DMS53 (cell line): ENCODE measurements around the gene CCDC121.
A peak's percentile ranks its signal among the peaks of the same experiment; 100 is the strongest.

Source experiments
- DNase-seq: peaks from one replicate; lab custom pipeline; 2025; lab: John Stamatoyannopoulos, UW

Gene CCDC121, protein sequence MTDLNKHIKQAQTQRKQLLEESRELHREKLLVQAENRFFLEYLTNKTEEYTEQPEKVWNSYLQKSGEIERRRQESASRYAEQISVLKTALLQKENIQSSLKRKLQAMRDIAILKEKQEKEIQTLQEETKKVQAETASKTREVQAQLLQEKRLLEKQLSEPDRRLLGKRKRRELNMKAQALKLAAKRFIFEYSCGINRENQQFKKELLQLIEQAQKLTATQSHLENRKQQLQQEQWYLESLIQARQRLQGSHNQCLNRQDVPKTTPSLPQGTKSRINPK

DNA sequence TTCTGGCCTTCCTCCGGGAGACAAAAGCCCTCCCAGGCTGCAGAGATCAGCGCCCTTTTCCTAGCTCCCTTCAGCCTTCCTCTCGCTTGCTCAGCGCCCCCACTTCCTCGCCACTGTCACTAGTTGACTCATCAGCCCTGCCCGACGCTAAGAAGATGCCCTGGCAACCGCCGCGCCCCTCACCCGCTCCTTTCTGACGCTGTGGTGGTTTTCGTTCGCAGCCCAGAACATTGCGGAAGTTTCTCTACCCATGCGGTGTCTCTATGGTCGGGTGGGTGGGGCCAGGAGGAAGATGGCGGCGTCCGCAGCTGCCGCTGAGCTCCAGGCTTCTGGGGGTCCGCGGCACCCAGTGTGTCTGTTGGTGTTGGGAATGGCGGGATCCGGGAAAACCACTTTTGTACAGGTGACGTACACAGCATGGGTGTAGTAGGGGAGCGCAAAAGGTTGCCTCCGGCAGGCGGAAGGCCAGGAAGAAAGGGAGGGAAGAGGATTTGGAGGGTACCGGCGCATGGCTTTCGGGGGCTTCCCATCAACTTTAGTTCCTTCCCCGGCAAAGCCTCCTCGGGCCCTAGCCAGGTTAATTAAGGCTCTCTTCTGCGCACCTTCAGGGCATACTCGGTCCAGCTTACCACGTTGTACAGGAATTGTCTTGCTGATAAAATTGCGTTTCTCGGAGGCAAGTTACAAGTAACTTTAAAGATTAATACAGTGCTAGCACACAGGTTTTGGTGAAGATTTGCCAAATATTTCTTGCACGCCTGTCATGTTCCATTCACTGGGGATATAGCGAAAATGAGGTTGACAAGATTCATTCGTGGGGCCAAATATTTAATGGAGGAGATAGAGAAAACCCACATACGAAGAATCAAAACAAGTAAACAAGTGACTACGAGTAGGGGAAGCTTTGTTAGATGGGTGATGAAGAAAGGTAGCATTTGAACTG lies at the start of gene CCDC121, which contains the start of gene GPN1:
Gene CCDC121 (minus strand): TSS at position 246 of the 943 bp plus-strand sequence. CDS start 1,213 bp downstream, outside the sequence.
Gene GPN1 (plus strand): TSS at position 284 of the 943 bp plus-strand sequence. CDS start 9 bp downstream, at position 293.
- DNase-seq: peak; percentile 86

DNA sequence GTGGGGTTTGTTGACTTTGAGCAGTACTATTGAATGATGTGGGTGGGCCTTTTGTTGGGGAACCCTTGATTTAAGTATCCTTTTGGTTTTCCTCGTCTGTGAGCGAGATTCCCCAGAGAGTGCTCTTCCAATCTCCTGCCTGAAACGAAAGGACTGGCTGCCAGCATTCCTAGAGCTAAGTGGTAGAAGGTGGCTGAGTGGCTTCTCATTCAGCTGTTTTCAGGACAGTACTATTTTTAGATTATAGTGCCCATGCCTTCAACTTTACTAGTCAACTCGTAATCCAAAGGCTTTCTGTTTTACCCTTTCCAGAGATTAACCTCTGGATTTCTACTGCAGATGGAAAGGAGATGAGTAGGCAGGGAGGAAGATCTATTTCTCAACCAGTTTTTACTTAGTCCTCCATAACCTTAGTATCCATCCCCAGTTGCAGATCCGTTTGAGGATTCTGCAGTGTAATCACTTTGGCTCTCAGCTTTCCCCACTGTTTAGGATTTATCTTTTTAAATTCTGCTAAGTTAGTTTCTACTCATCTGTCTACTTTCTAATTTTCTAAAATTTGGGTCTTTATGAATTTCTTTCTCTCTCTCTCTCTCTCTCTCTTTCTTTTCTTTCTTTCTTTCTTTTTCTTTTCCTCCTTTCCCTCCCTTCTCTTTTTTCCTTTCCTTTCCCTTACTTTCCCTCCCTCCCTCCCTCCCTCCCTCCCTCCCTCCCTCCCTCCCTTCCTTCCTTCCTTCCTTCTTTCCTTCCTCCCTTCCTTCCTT lies 44.1 kb upstream of the CCDC121 start:
- no peak for DNase-seq

DNA sequence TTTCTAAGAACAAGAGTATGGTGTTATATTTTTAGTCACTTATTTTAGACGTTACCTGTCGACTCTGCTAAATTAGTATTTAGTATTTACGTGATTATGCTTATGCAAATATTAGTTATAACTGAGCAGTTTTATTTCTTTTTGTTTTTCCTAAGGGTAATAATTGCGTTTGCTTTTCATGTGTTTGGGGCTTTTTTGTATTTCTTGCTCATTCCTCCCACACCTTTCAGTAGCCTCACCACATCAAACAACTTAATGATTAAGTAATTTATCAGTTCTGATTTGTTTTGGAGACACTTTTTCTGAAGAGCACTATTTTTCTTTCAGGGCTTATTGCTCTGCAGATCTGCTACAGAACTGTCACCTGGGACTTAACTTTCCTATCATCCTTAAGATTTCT lies 42.4 kb upstream of the CCDC121 start:
- no peak for DNase-seq

DNA sequence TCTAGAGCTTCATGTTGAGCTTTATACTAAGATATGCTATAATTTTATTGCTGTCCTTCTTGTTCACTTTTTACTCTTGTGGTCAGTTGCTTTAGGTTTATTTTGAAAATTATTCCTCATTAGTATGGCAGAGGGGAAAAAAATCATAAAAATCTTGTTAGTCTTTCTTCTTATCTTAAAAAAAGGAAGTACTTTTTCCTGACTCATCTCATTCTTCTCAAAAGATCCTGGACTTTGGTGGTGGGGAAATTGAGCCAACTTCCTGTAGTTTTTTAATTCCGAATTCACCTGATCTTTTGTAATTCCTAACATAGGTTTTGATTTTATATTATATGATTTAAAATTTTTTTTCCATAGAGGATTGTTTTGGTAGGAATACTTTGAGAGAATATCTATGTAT lies 38.6 kb upstream of the CCDC121 start:
- DNase-seq: no peak

DNA sequence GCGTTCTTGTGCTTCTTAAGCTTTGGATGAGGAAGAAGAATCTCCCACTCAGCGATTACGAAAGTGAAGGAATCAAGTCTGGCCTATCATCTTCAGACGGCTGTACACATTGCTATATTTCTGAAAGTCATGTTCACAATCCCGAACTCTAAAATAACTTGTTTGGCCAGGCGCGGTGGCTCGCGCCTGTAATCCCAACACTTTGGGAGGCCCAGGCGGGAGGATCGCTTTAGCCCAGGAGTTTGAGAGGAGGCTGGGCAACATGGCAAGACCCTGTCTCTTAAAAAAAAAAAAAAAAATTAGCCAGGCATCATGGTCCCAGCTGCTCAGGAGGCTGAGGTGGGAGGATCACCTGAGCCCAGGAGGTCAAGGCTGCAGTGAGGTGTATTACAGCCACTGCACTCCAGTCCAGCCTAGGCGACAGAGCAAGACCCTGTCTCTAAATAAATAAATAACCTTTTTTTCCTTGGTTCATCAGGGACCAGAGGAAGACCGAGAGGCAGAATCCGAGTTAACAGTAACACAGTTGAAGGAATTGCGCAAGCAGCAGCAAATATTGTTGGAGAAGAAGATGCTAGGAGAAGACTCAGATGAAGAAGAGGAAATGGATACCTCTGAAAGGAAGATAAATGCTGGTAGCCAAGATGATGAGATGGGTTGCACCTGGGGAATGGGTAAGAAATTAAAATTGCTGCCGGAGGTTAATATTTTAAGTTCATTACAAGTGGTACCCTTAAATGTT lies 36.0 kb upstream of the CCDC121 start:
- no peak for DNase-seq

DNA sequence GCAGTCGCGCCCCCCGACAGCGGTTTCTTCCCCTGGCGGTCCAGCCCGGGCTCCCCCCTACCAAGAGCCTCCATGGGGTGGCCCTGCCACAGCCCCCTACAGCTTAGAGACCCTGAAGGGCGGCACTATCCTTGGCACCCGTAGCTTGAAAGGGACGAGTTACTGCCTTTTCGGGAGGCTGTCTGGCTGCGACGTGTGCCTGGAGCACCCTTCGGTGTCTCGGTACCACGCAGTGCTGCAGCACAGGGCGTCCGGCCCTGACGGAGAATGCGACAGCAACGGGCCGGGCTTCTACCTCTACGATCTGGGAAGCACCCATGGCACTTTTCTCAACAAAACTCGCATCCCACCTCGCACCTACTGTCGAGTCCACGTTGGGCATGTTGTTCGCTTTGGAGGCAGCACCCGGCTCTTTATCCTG lies 35.4 kb upstream of the CCDC121 start:
- DNase-seq: peak; percentile 39

DNA sequence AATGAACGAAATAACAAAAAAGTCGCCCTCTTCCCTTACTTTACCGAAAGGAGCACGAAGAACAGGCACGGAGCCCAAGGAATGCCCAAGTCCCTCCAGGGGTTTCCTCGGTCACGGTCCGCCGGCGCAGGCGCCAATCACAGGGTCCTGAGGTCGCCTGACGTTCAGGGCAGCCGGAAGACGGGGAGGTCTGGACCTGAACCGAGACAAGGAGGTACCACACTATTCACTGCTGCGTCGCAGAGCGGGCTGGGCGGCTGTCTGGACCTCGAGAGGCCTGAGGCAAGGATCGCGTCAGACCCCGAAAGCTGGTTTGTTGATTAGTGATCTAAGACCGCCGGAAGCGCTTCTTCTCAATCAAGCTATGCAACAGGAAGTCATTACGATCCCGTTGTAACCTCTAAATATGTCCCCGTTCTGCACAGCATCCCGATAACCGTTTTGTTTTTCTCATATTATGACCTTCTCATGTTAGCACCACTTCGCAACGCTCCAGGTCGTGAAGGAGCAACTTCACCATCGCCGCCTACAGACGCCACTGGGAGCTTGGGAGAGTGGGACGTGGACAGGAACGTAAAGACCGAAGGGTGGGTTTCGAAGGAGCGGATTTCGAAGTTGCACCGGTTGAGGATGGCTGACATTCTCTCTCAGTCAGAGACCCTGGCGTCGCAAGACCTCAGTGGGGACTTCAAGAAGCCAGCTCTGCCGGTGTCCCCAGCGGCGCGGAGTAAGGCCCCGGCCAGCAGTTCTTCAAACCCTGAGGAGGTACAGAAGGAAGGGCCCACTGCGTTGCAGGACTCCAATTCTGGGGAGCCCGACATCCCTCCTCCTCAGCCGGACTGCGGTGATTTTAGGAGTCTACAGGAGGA lies 34.7 kb upstream of the CCDC121 start, which contains the start of the genes SLC4A1AP and SUPT7L:
Gene SLC4A1AP (plus strand): TSS at position 605 of the 869 bp plus-strand sequence. CDS start 26 bp downstream, at position 631.
Gene SUPT7L (minus strand): TSS at position 330 of the 869 bp plus-strand sequence. CDS start 1,422 bp downstream, outside the sequence.
- peak; percentile 85 for DNase-seq

DNA sequence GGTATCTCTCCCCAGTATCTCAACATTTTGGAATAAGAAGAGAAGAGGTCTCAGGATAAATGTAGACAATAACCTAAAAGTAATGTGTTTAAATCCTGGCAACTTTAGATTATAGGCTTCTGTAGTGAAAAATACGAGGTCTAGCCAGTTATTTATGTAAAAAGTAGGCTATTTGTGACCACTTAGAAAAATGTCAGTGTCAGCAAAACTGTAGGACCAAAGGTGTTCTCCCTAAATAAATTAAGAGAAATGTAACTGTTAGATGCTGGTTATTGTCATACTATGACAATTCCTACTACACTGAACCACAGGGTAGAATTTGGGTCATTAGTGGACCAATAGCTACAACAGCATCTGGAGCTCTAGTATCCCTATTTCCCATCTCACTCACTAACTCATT lies 32.6 kb upstream of the CCDC121 start:
- no peak for DNase-seq

DNA sequence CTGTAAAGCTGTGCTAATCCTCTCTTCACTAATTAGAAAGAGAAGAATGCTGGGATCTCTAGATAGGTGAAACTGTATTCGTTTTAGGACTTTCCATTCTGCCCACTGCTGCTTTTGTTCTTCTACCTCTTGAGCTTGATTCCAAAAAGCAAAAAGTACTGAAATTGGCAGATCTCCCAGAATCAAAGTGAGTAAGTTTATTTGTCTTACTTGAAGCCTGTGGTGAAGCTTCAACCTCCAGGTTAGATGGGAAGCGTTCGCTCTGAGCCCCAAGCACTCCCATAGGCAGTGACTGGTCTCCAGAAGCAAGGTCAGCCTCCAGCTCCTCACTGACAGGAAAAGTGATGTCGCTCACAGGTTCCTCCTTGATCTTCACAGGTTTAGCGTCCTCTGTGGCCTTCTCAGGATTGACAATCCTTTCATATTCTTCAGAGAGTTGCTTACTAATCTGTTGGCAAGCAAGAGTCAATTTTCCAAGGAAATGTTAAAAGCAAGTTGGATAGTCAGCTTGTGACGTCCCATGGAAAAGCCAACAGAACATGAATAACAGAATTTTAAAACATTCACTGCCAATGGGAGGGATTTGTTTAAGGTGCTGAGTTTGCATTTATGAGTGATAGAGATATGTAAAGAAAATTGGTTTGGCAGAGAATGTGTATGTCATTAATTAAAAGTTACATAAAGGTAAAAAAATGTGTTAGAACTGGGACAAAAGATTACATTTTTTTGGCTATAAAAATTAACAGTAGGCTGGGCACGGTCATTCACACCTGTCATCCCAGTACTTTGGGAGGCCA lies 26.5 kb upstream of the CCDC121 start:
- DNase-seq: no peak

DNA sequence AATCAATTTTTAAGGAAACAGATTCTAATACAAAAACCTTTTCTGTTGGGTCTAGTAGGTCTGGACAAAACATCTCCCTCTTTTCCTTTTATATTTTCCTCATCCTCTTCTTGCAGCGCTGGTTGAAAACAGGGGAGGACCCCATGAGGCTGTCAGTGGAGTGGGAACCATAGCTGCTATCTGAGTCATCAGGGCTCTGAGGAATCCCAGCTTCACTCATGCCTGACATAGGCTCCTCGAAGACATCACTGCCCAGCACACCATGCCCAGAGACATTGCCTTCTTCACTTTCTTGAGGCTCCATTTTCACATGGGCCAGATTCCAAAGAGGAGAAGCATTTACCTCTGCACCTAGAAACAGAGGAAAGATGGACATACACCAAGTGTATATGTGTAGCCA lies 24.6 kb upstream of the CCDC121 start:
- no peak for DNase-seq

DNA sequence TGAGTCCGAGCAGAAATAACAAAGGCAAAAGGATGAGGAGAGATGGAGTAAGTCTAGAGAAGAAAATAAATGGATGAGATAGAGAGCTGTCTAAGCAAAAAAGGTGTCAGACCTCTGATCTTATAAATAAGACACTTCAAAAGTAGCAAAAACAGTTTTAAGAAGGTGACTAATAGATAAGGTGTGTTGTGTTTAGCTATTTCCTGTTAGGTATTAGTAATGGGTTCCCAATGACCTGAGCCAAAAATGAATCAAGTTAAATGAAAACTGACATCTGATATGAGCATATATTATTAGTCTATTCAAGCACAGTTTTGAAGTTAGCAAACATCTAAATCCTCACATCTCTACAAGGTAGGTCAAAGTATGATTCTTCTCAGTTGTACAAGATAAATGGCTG lies 24.0 kb upstream of the CCDC121 start:
- DNase-seq: no peak

DNA sequence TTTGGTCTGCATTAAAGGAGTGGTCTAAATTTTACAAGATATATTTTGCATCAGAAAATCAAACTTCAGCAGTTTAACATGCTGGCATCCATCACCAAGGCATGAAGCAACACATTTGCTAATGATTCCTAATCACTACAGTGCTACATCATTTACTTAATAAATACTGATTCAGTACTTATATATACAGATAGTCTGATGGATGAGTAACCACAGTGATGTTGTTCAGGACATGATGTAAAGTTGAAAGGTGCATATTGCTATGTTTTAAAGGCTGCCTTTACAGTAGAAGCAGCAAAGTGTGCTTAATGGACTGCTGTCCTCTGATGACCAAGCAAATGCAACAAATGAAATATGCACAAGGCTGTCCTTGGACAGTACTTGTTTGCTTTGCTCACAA lies 23.5 kb upstream of the CCDC121 start:
- DNase-seq: no peak

DNA sequence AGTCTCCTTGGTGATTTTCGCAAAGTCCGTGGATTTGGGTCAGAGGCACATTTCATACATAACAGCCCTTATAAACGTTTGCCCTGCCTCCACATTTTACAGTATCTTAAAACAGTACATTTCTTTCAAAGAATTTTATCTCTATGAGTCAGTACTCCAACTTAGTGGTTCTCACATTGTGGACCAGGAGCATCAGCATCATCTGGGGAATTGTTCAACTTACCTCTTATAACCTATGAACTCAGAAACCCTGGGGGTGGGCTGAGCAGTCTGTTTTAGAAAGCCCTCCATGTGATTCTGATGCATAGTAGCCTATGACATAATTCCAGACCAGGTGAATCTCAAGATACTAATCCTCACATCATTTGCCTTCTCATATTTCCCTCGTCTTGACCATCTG lies 22.2 kb upstream of the CCDC121 start:
- DNase-seq: no peak

DNA sequence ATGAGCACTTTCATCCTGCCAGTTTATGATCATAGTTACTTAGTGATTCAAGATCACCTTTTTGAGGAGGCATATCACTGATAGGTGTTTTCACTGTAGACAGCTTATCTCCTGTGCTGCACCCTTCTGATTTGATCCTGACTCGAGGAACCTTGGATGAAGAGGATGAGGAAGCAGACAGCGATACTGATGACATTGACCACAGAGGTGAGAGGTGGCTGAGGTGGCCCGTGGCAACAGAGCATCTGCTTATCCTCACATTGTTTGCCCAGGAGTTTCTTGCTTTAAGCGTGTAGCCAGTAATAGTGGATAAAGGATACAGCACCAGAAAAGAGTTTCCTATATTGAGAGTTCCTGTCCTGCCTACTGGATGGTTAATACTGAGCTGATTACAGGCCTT lies 18.9 kb upstream of the CCDC121 start:
- DNase-seq: no peak

DNA sequence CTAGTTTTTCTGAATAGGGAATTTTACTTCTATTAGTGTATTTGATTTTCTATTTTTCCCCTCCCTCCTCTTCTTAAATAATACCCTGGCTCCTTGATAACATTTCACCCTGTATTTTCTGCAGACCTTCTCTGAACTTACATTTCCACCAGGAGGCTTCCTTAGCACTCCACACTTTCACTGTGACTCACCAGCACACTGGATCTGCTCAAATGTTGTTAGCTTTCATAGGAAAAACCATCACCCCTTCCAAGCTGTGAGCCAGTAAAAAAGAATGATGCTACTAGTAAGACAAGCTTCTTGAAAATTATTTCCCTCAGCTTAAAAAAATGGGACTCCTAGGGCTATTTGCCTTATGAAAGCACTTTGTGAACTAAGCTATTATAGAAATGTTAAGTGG lies 18.5 kb upstream of the CCDC121 start:
- no peak for DNase-seq

DNA sequence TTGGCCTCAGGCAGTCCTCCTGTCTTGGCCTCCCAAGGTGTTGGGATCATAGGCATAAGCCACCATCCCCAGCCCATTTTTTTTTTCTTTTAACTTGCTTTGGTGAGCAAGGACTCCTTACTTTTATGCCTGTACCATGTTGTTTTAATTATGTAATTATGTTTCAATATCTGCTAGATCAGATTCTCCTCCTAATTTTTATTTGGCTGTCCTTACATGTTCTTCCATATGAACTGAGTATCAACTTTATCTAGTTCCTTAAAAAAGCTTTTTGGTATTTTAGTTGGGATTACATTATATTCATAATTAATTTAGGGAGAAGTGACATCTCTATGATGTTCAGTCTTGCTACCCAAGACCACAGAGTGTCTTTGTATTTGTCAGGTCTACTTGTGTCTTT lies 16.4 kb upstream of the CCDC121 start:
- DNase-seq: no peak

DNA sequence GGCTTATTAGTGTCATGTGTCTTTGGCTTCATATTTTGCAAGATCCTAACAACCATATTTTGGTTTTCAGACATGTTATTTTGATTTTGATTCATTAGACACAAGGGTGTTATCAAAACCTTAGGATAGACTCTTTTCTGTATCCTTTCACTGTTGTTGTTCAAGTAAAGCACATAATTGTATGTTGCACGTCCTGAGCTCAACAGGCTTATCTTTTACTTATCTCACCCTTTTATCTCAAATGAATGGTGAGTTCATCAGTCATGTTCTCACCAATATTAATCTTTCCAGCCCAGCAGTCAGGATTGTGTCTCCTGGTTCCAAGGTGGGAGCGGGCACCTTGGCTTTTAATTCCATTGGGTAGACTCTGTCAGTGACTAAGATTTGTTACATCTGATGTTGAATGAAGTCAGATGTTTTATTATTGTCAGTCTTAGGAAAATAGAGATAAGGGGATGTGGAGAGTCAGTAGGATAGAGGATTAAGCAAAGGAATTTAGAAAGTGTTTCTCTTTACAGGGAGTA lies 12.0 kb upstream of the CCDC121 start:
- DNase-seq: no peak

DNA sequence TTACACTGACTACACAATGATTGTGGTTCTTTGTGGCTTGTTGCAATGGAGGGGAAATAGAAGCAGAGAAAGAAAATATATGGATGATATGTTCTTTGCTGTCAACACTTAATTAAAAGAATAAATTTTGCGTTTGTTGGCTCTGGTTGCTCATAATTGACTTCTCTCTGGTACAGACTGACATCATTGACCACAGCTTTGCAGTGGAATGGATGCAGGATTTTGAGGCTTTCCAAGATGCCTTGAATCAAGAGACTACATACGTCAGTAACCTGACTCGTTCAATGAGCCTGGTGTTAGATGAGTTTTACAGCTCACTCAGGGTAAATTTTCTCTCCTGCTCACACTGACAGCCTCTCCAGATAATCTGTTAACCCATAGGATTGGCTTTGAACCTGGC lies 9.9 kb upstream of the CCDC121 start:
- no peak for DNase-seq

DNA sequence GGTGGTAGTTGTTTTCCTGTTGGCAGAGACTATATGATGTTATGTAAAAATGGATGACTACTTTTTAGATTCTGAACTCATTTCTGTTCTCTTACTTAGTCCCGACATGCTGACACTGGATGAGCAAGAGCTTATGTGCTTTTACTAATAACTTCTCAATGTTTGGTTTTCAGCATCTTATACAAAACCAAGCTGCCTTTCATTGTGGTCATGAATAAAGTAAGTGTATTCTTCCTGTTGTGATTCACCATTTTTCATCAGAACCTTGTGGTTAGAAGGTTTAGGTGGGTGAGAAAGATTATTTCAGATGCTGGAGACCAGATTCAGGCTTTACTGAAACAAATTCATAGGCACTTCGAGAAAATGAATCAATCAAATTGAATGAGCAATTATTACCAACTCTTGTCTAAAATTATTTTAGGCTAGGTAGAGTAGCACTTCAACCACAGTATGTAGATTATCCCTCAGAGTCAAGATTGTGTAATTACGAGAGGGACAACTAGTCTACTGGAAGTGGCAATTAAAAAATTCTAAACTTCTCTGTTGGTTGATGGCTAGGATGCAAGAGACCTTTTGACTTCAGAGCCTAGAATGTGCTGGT lies 9.3 kb upstream of the CCDC121 start:
- no peak for DNase-seq
